ENCODE results near the gene TMEM151A.

The TMEM151A gene

GRCh38 chr11:66324664-66325063 lies 33.0 kb downstream of the TMEM151A start:
- DNase-seq (ENCODE audit: low read depth), result peak; percentile 36

GRCh38 chr11:66325263-66325671 lies 33.6 kb downstream of the TMEM151A start:
- DNase-seq (ENCODE audit: low read depth), result no peak

- DNase-seq (ENCODE audit: low read depth), result no peak
Observed at GRCh38 chr11:66326261-66327111, 34.8 kb downstream of the TMEM151A start.

GRCh38 chr11:66327171-66328030 lies 35.7 kb downstream of the TMEM151A start:
- DNase-seq (ENCODE audit: low read depth), result peak; percentile 73

- no peak for DNase-seq (ENCODE audit: low read depth)
Observed at GRCh38 chr11:66328031-66328301, 36.3 kb downstream of the TMEM151A start.

GRCh38 chr11:66328302-66329144 lies 36.8 kb downstream of the TMEM151A start:
- peak; percentile 50 for DNase-seq (ENCODE audit: low read depth)

- DNase-seq (ENCODE audit: low read depth), result no peak
Observed at GRCh38 chr11:66329165-66329673, 37.5 kb downstream of the TMEM151A start.

- no peak for DNase-seq (ENCODE audit: low read depth)
Observed at GRCh38 chr11:66330931-66331330, 39.2 kb downstream of the TMEM151A start.

GRCh38 chr11:66331542-66332370 lies 40.1 kb downstream of the TMEM151A start:
- DNase-seq (ENCODE audit: low read depth), result no peak

GRCh38 chr11:66332371-66333219 lies 40.9 kb downstream of the TMEM151A start:
- DNase-seq (ENCODE audit: low read depth), result no peak

GRCh38 chr11:66333220-66333877 lies 41.7 kb downstream of the TMEM151A start:
- DNase-seq (ENCODE audit: low read depth), result no peak

GRCh38 chr11:66333896-66334604 lies 42.4 kb downstream of the TMEM151A start:
- no peak for DNase-seq (ENCODE audit: low read depth)

- DNase-seq (ENCODE audit: low read depth), result no peak
Observed at GRCh38 chr11:66334605-66335442, 43.1 kb downstream of the TMEM151A start.

GRCh38 chr11:66335531-66336233 lies 44.0 kb downstream of the TMEM151A start:
- DNase-seq (ENCODE audit: low read depth), result peak; percentile 71

- peak; percentile 98 for DNase-seq (ENCODE audit: low read depth)
Observed at GRCh38 chr11:66336234-66337102, 44.8 kb downstream of the TMEM151A start, which contains the start of gene RIN1. Gene RIN1, minus strand, starts transcription at chr11:66336434. Its CDS starts 32 bp downstream, at chr11:66336402.
